HG02678 (cell line): ENCODE results near the gene PTPMT1.

ENCODE experiments used
- ATAC-seq: cut with Tn5 transposase; IDR thresholded peaks from one replicate; pipeline ENCODE4 v1.9.1; 2021; ENCODE audit warnings: mild to moderate bottlenecking, moderate library complexity; ENCODE audit not compliant: unreplicated experiment

Gene PTPMT1

GRCh38 chr11:47578524-47579494 lies 13.4 kb downstream of the PTPMT1 start, which contains the start of the genes KBTBD4 and NDUFS3:
TSS of gene KBTBD4 (minus strand) at chr11:47578970. CDS start at chr11:47578951, 19 bp downstream.
TSS of gene NDUFS3 (plus strand) at chr11:47579074. CDS start at chr11:47579092, 18 bp downstream.
- ATAC-seq = peak; percentile 93

GRCh38 chr11:47583844-47584243 lies 18.4 kb downstream of the PTPMT1 start:
- no peak for ATAC-seq

DNA sequence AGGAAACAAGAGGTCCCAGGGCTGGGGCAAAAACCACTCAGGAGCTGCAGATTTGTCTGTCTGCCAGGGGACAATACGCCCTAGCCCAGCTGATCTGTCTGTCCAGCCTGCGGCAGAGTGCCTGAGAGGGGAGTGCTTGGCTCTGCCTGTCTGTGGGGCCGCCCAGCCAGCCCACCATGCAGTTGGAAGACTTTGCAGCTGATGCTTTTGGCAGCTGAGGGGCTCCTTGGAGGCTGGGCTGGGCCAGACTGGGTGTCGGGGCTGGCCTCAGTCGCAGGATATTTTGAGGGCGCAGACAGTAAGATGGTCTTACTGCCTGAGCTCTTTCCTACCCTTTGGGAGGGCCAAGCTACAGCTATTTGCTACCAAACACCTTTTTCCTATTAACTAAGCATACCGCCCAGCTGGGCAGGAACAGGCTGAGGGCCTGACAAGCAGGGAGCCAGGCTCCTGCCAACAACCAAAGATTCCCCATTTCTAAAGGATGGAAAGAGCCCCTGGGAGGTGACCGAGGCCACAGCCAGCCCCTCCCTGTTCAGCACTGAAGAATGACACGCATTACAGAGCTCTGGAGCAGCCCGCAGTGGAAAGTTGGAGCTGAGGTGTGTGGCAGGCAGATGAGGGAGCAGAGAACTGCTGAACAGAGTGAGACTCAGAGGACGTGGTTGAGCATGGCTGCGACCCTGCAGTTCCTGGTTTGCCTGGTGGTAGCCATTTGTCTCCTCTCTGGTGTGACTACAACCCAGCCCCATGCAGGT lies 20.9 kb downstream of the PTPMT1 start, which contains the start of gene FAM180B:
Gene FAM180B, plus strand, starts transcription at position 581 of the 758 bp plus-strand sequence. Its CDS starts 91 bp downstream, at position 672.
- ATAC-seq = no peak

DNA sequence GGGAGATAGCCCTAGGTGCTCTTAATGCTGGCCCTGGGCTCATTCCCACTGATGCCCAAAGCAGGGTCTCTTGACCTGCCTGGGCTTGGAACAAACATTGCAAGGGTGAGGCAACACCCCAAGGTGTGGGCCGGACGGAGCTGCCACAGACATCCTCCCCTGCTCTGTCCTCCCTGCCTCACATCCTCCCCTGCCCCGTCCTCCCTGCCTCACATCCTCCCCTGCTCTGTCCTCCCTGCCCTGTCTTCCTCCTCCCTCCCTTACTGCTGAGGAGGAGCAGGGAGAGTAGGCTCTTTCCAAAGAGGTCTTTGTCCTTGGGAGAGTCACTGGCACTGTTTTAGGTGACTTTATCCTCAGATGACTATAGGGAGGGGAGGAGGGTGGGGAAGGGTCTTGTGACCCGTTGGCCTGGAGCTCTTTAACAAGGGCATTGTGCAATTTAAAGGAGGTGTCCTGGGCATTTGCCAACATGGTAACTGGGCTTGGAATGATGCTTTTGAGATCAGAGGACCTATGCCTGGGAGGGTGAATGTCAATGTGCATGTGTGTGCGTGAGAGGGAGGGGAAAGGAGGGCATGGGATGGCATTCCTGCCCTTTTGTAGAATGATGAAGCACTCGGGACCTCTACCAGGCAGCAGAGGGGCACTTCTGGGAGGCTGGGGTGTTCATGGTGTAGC lies 21.8 kb downstream of the PTPMT1 start:
- no peak for ATAC-seq

- no peak for ATAC-seq
Observed at GRCh38 chr11:47587723-47588326, 22.4 kb downstream of the PTPMT1 start.

- no peak for ATAC-seq
Observed at GRCh38 chr11:47589118-47589517, 23.7 kb downstream of the PTPMT1 start.

- no peak for ATAC-seq
Observed at GRCh38 chr11:47589584-47589976, 24.2 kb downstream of the PTPMT1 start.

GRCh38 chr11:47589977-47590861 lies 24.8 kb downstream of the PTPMT1 start:
- ATAC-seq = no peak

- no peak for ATAC-seq
Observed at GRCh38 chr11:47591764-47592163, 26.4 kb downstream of the PTPMT1 start.

DNA sequence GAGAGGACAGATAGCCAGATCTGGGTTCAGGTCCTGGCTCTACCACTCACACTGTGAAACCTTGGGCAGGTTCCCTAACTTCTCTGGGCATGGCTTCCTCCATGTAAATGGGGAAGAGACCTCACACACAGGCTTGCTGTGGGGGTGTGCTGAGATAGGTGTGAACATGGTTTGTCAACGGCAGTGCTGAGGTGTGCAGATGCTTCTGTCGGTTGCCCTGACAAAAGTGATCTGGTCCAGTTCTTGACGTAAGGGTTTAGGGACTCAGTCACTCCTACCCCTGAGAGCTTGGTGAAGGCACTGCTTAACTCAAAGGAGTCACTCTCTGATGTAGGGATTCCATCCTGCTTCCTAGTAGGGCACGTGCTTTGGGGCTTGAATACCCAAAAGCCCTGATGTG lies 26.9 kb downstream of the PTPMT1 start:
- no peak for ATAC-seq

- no peak for ATAC-seq
Observed at GRCh38 chr11:47592970-47593369, 27.6 kb downstream of the PTPMT1 start.

GRCh38 chr11:47593492-47593933 lies 28.1 kb downstream of the PTPMT1 start:
- ATAC-seq = no peak

GRCh38 chr11:47593934-47594855 lies 28.8 kb downstream of the PTPMT1 start, which contains the start of gene C1QTNF4:
TSS of gene C1QTNF4 (minus strand) at chr11:47594411. CDS start at chr11:47590810, 3,601 bp downstream.
- ATAC-seq = no peak

GRCh38 chr11:47595029-47595428 lies 29.6 kb downstream of the PTPMT1 start:
- no peak for ATAC-seq

GRCh38 chr11:47595967-47596366 lies 30.6 kb downstream of the PTPMT1 start:
- no peak for ATAC-seq

GRCh38 chr11:47599902-47600301 lies 34.5 kb downstream of the PTPMT1 start:
- no peak for ATAC-seq

- ATAC-seq = no peak
Observed at GRCh38 chr11:47603295-47603694, 37.9 kb downstream of the PTPMT1 start.

DNA sequence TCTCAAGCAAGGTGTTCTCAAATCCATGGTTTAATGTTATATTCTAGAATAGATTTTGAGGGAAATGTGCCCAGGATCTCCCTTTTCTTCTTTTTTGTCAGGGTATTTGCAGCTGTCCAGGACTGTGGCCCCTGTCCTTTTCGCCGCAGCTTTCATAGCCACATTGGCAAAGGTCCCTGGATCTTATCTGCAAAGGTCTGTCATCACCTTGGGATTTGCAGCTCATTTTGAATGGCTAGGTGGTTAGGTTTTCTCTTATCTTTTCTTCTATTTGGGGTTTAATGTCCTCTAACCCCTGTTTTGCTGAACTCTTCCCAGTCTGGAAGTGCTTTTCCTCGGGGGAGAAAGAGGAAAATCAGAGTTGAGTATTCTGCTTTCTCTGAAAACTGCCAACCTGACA lies 40.5 kb downstream of the PTPMT1 start:
- no peak for ATAC-seq
